NCI-H1694 (cell line): ENCODE measurements around the gene USP32.
"Not testable (repeated sequence)": the region's sequence is repeated elsewhere in the genome, so short reads cannot be mapped to it uniquely, and the experiment has no call there.

ENCODE experiments used
- DNase-seq: peaks from one replicate; lab custom pipeline; 2025; lab: John Stamatoyannopoulos, UW

USP32 gene

GRCh38 chr17:60371818-60372510, 20.0 kb downstream of the USP32 start:
- no peak for DNase-seq

GRCh38 chr17:60371416-60371815, 20.5 kb downstream of the USP32 start:
- no peak for DNase-seq

- no peak for DNase-seq
These were observed 22.2 kb downstream of the USP32 start for GRCh38 chr17:60369727-60370126.

- no peak for DNase-seq
These were observed 28.1 kb downstream of the USP32 start for GRCh38 chr17:60363700-60364405.

- DNase-seq = no peak
These were observed 29.6 kb downstream of the USP32 start for GRCh38 chr17:60362329-60362728.

- peak; percentile 79 for DNase-seq
These were observed 30.0 kb downstream of the USP32 start for GRCh38 chr17:60361889-60362288.

GRCh38 chr17:60359415-60359814, 32.5 kb downstream of the USP32 start:
- no peak for DNase-seq

GRCh38 chr17:60358606-60359225, 33.2 kb downstream of the USP32 start:
- DNase-seq = no peak

GRCh38 chr17:60356940-60357339, 35.0 kb downstream of the USP32 start:
- DNase-seq = no peak

GRCh38 chr17:60355663-60356594, 36.0 kb downstream of the USP32 start:
- no peak for DNase-seq

- no peak for DNase-seq
These were observed 37.7 kb downstream of the USP32 start for GRCh38 chr17:60354223-60354622.

- no peak for DNase-seq
These were observed 38.2 kb downstream of the USP32 start for GRCh38 chr17:60353773-60354172.

- no peak for DNase-seq
These were observed 39.4 kb downstream of the USP32 start for GRCh38 chr17:60352569-60352968.

GRCh38 chr17:60352071-60352470, 39.9 kb downstream of the USP32 start:
- no peak for DNase-seq

- no peak for DNase-seq
These were observed 40.8 kb downstream of the USP32 start for GRCh38 chr17:60351012-60351695.

GRCh38 chr17:60348616-60349015, 43.3 kb downstream of the USP32 start:
- DNase-seq = no peak

GRCh38 chr17:60345233-60345632, 46.7 kb downstream of the USP32 start:
- no peak for DNase-seq

- DNase-seq = not testable (repeated sequence)
These were observed 49.4 kb downstream of the USP32 start for GRCh38 chr17:60342492-60342891.

- no peak for DNase-seq
These were observed 56.6 kb downstream of the USP32 start for GRCh38 chr17:60335289-60335688.

- DNase-seq = no peak
These were observed 58.3 kb downstream of the USP32 start for GRCh38 chr17:60333628-60334031.

- DNase-seq = not testable (repeated sequence)
These were observed 58.9 kb downstream of the USP32 start for GRCh38 chr17:60333072-60333471.

GRCh38 chr17:60332574-60332973, 59.4 kb downstream of the USP32 start:
- no peak for DNase-seq
